Activated T-cell treated with anti-CD3 and anti-CD28 coated beads, Interleukin-2, amount 50 U/mL, for 72 hours (primary cell): ENCODE results near the gene CDK18. TPM values are rescaled to one million over a fixed set of nuclear protein-coding genes. Genes with fewer than 3 reads are reported as not detected.
A peak's percentile ranks its signal among the peaks of the same experiment; 100 is the strongest.

ENCODE experiments used
- ATAC-seq, 2 donors: fragments of 150-1000 bp; cut with Tn5 transposase; replicated peaks in 1 of 2; 2 replicates each; pipeline ENCODE4 v1.10.0; 2021; ENCODE audit warnings: moderate library complexity in 2 of 2, mild to moderate bottlenecking in 1 of 2
- DNase-seq, 2 donors: peaks; one replicate each; pipeline ENCODE4 v3.0.0; 2021 to 2022; ENCODE audit warnings: mixed read lengths in 1 of 2
- H3K27ac Mint-ChIP-seq: one replicate; pipeline ENCODE4 v1.8.0; 2022; ENCODE audit warnings: mild to moderate bottlenecking, moderate library complexity, mixed read lengths
- H3K27me3 Mint-ChIP-seq: one replicate; pipeline ENCODE4 v1.8.0; 2022; ENCODE audit warnings: low read depth, mixed read lengths
- H3K36me3 Mint-ChIP-seq, 2 donors: one replicate each; pipeline ENCODE4 v1.8.0; 2022; ENCODE audit warnings: mixed read lengths in 2 of 2, mild to moderate bottlenecking in 1 of 2; ENCODE audit not compliant: insufficient read depth in 2 of 2
- H3K4me1 Mint-ChIP-seq: one replicate; pipeline ENCODE4 v1.8.0; 2022; ENCODE audit warnings: low read depth, mixed read lengths
- H3K4me3 Mint-ChIP-seq, 2 donors: one replicate each; pipeline ENCODE4 v1.8.0; 2022; ENCODE audit warnings: mild to moderate bottlenecking in 2 of 2, mixed read lengths in 2 of 2, moderate library complexity in 2 of 2
- H3K9me3 Mint-ChIP-seq, 2 donors: one replicate each; pipeline ENCODE4 v1.8.0; 2022; ENCODE audit warnings: mixed read lengths in 2 of 2
- total RNA-seq, 2 donors: library from RNA; stranded (reverse); gene quantifications; one replicate each; pipeline ENCODE4 v1.2.3, GENCODE V29; 2022

CDK18 gene
- total RNA-seq, 2 donors from 2014 or later = 2.3 to 3.3 TPM

DNA sequence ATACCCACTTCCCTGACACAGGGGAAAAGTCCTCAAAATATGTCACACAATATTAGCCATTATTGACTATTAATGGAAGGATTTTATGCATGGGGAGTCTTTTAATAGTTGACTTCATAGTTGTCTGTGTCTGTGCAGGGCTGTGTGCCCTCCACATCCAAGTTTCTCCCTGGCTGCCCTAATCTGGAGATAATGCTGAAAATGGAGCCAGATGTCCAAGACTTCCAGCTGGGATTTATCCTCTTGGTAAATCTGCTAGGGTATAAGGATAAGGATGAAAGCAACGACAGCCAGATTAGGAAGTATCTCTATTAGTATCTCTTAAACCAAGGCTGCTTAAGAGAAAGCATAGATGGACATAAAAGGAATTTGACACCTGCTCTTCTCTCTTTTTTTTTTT is 42.1 kb downstream of the CDK18 start:
- Mint-ChIP-seq H3K4me3 (no peak overlapping the region), H3K4me1 (peaks cover 9% of the 10 kb centered on the region), H3K27ac (no peak overlapping the region), H3K9me3 (no peaks in the 10 kb centered on the region), H3K27me3 (peaks cover 33% of the 10 kb centered on the region), H3K36me3 (no peaks in the 10 kb centered on the region)
- ATAC-seq (no peak), DNase-seq (no peak)

DNA sequence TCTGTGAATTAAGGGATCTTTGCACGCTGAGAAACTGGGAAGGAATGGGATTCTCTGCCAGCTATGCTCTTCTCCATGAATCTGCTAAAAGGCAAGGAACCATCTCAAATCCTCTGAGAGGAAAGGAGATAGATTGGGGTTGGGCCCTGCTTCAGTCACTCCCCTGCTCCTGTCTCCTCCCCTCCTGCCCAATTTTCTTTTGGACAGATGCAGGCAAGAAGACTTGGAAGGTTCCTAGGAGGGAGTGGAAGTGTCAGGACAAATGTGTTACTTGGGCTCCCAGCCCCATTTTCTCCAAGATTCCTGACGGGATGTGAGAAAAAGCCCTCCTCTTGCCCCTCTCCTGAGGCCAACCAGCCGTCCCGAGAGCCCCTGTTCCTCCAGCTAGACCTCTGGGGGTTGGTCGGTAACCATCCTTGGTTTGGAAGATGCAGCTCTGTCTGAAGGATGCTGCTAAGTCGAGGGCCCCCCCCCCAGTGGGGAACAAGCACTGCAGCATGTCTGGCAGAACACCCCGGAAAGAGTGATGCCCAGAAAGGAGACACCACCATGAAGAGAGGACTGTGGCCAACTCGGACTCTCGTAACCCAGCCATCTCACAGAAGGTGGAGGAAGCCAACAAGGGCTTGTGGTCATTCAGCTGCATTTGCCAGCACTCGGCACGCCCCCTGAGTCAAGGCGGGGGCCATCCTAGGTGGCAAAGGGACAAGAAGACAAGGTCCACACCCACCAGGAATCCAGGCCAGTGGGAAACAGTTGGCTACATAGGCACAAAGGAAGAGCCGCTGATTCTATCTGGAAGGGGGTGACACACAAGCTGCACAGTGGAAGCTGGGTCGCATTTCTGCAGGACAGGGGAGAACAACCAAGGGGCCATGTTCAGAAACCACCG is 43.7 kb downstream of the CDK18 start:
- Mint-ChIP-seq H3K9me3 (no peaks in the 10 kb centered on the region), H3K27me3 (peaks cover 38% of the 10 kb centered on the region), H3K4me3 (no peak overlapping the region), H3K4me1 (peaks cover 6% of the 10 kb centered on the region), H3K27ac (no peak overlapping the region), H3K36me3 (no peaks in the 10 kb centered on the region)
- no peak for ATAC-seq
- DNase-seq = no peak

DNA sequence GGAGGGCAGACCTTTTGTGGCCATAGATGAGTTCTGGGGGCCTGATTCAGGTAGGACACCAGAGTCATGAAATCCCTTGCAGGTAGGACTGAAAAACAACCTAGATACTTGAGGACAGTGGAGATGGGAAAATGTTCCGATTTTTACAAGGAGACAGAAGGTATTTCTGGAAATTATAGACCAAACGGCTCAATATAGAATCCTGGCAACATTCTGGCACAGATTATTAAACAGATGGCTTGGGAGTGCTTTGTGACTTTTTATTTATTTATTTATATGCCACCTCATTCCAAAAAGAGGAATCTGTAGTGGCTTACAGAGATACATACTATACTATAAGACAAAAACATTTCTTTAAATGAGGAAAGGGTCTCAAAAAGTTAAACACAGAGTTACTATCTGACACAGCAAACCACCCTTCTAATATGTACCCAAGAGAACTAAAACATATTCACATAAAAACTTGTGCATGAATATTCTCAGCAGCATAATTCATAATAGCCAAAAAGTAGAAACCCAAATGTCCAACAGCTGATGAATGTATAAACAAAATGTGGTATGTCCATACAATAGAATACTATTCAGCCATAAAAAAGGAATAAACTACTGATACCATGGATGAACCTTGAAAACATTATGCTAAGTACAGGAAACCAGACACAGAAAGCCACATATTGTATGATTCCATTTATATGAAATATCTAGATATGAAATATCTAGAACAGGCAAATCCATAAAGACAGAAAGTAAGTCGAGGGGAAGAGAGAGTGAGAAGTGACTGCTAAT is 49.8 kb downstream of the CDK18 start:
- peaks cover 7 to 8% of the 10 kb centered on the region in 2 donors for H3K9me3 Mint-ChIP-seq
- H3K27me3 Mint-ChIP-seq = peaks cover 68% of the 10 kb centered on the region
- no peak overlapping the region for H3K27ac Mint-ChIP-seq
- ATAC-seq (no peak), DNase-seq (no peak)
- H3K36me3 Mint-ChIP-seq = peaks cover 3 to 16% of the 10 kb centered on the region in 2 donors
- H3K4me3 Mint-ChIP-seq = no peak overlapping the region
- no peaks in the 10 kb centered on the region for H3K4me1 Mint-ChIP-seq

DNA sequence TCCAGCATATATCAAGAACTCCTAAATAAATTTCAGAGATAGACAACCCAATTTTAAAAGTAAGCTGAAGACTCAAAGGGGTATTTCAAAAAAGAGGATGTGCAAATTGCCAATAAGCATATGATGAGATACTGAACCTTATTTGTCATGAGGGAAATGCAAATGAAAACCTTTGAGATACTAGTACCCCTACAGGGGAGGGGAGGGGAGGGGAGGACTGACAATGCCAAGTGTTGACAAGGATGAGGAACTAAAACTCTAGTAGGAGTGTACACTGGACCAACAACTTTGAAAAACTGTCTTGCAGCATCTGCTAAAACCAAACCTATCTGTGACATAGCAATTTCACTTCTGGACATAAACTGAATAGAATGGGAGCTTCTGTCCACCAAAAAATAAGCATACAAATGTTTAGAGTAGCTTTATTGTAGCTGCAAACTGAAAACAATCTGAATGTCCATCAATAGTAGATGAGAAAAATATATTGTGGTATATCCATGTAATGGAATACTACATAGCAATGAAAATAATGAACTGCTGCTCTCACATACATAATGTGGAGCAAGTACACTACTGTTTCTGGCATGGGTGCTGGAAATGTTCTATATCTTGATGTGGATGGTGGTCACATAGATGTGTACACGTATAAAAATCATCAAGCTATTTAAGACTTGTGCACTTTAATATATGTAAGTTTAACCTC is 57.2 kb downstream of the CDK18 start:
- peaks cover 4 to 5% of the 10 kb centered on the region in 2 donors for H3K36me3 Mint-ChIP-seq
- DNase-seq = no peak
- no peak overlapping the region for H3K4me3 Mint-ChIP-seq
- ATAC-seq = no peak
- no peak overlapping the region for H3K27ac Mint-ChIP-seq
- H3K4me1 Mint-ChIP-seq = no peaks in the 10 kb centered on the region
- H3K9me3 Mint-ChIP-seq = peaks cover 3 to 4% of the 10 kb centered on the region in 2 donors
- H3K27me3 Mint-ChIP-seq = peaks cover 56% of the 10 kb centered on the region

DNA sequence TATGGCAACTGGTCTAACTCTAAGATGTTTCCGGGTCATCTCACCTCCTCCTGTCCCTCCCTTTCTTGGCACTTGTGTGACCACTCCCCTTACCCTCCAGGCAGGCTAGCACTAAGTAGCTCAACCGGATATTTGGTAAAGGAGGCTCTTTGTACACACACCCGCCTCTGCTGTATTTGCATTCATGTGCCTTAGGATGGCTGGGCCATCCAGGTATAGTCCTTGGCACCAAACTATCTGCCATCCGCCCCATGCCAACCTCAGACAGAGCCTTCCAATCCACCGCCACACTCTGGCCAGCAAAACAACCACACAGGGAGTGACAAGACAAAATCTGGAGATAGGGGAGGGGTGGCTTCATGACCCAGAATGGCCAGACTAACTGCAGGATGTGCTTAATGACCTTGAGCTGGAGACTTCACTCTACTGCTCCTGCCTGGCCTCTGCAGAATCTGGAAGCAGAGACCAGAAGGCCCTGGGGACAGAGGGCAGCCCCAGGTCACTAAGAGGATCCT is 59.5 kb downstream of the CDK18 start:
- Mint-ChIP-seq H3K9me3 (peaks cover 3 to 4% of the 10 kb centered on the region in 2 donors), H3K27me3 (peaks cover 57% of the 10 kb centered on the region), H3K27ac (no peak overlapping the region), H3K36me3 (peaks cover 3 to 4% of the 10 kb centered on the region in 2 donors), H3K4me1 (no peaks in the 10 kb centered on the region), H3K4me3 (no peak overlapping the region)
- DNase-seq (no peak), ATAC-seq (no peak)

DNA sequence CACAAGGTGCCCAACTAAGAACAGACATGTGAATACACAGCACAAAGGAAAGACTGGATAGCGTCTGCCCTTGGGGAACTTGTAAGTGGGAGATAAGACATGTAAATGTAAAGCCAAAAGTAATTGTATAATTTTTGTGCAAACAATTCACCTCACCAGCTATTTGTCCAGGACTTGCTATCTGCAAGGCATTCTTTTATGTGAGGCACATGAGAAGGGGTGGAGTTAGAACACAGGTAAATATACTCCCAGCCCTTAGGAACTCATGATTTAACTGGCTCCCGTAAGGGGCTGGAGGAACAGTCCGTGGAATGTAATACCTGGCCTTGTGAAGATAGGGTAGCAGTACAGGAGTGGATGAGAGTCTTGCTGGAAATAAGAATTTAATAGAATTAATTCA is 61.3 kb downstream of the CDK18 start:
- H3K4me1 Mint-ChIP-seq = no peaks in the 10 kb centered on the region
- H3K9me3 Mint-ChIP-seq = peaks cover 2 to 3% of the 10 kb centered on the region in 2 donors
- H3K27me3 Mint-ChIP-seq = peaks cover 56% of the 10 kb centered on the region
- H3K27ac Mint-ChIP-seq = no peak overlapping the region
- DNase-seq (no peak), ATAC-seq (no peak)
- peaks cover 0 to 2% of the 10 kb centered on the region in 2 donors for H3K36me3 Mint-ChIP-seq
- no peak overlapping the region for H3K4me3 Mint-ChIP-seq

DNA sequence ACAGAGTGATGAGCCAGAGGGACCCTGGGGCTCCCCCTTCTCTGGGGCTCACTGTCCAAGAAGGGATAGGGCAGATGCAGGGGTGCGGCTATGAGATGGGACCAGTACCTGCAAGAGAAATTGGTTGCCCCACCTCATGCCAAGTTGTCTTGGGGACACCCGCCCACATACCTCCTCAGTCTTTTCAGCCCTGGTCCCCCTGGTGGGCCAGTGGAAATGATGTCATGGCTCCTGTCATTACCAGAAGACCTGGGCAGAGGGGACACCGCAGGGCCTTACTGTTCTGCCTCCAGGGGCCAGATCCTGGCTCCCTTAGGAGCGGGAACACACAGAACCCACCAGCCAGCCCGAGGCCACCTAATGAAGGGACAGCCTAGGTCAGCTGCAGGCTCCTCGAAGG is 63.2 kb downstream of the CDK18 start:
- Mint-ChIP-seq H3K27ac (no peak overlapping the region), H3K4me1 (no peaks in the 10 kb centered on the region), H3K36me3 (no peaks in the 10 kb centered on the region), H3K9me3 (no peaks in the 10 kb centered on the region), H3K4me3 (no peak overlapping the region), H3K27me3 (peaks cover 40% of the 10 kb centered on the region)
- ATAC-seq (no peak), DNase-seq (no peak)

DNA sequence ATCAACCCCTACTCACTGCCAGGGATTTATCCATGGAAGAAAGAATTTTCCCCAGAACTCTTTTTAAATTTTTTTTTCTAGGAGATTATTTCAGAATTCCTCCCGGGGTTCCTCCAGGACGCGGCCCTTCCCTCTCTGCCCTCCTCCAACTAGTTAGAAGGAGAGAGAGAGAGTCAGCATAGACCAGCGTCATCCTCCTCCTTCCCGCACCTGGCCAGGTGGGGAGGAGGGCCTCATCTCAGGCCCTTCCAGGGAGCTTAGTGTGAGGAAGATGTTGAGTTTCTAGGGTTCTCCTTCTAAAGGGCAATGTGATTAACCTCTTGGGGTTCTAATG is 63.6 kb downstream of the CDK18 start:
- peak overlapping the region; percentile 30 to 49 for H3K4me3 Mint-ChIP-seq
- ATAC-seq (no peak), DNase-seq (no peak)
- H3K27me3 Mint-ChIP-seq = peaks cover 40% of the 10 kb centered on the region
- H3K4me1 Mint-ChIP-seq = no peaks in the 10 kb centered on the region
- H3K36me3 Mint-ChIP-seq = no peaks in the 10 kb centered on the region
- H3K27ac Mint-ChIP-seq = no peak overlapping the region
- no peaks in the 10 kb centered on the region for H3K9me3 Mint-ChIP-seq

DNA sequence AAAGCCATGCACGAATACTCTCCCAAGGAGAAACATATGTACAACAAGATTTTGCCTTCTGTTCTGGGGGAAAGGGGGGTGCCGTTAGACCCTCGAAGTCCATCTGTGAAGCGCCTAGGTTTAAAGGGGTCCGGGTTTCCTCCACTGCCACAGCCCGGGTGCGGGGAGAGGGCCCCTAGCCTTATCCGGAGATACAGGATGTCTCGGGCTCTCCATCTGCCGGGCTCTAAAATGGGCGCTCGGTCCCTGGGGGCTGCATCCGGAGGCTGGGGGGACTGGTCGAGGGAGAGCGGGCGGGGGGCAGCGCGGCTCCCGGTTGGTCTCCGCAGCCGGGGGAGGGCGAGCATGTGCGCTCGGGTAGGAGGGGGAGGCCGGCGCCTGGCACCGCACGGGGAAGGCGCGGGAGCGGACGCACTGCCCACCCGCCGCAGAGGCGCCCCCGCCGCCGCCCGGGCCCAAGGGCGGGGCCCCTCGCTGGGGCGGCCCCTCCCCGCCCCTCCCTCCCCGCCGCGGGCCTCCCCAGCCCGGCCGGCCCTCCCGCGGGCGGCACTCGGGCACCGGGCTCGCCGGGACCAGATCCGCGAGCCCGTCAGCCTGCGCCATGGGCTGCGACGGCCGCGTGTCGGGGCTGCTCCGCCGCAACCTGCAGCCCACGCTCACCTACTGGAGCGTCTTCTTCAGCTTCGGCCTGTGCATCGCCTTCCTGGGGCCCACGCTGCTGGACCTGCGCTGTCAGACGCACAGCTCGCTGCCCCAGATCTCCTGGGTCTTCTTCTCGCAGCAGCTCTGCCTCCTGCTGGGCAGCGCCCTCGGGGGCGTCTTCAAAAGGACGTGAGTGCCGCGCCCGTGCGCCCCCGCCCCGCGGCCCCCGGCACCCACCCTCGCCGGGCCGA is 64.2 kb downstream of the CDK18 start:
- Mint-ChIP-seq H3K27me3 (peaks cover 40% of the 10 kb centered on the region), H3K27ac (no peak overlapping the region), H3K4me3 (peak overlapping the region; percentile 53 to 76), H3K4me1 (no peaks in the 10 kb centered on the region), H3K36me3 (no peaks in the 10 kb centered on the region), H3K9me3 (no peaks in the 10 kb centered on the region)
- DNase-seq (peak in 1 of 2 donors; percentile 19), ATAC-seq (peak; percentile 64 to 69)

DNA sequence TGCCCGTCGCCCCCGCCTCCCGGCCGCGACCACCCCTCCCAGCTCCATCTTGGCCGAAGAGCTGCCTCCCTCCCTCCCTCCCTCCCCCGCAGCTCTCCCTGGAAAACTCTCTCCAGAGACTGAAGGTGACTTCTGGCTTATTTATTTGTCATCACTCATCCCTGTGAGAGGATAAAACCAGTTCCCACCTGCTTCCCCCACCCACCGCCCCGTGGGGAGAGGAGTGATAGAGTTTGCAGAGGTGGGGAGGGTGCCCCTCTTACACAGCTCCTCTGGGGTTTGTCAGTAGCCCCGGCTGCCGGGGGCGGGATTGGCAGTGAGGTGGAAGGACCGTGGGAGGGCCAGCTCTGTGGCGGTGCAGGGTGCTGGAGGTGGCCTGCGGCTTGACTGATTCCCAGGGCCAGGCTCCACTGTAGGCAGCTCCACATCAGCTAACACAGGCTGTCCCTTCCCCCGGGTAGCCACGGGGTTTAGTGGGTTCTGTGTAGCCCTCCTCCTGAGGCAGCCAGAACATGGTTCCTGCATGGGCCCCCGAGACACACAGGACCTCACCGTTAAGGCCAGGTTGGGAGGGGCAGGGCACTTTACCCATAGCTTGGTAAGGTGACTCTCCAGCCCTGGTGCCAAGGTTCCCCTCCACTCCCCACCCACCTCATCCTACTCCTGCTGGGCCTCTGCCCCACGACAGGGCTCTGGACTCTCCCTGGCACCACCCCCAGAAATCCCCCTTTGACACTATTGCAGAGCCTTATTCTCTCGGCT is 65.1 kb downstream of the CDK18 start:
- Mint-ChIP-seq H3K4me3 (peak overlapping the region in 1 of 2 donors; percentile 60), H3K4me1 (no peaks in the 10 kb centered on the region), H3K36me3 (no peaks in the 10 kb centered on the region), H3K27ac (no peak overlapping the region), H3K9me3 (no peaks in the 10 kb centered on the region), H3K27me3 (peaks cover 33% of the 10 kb centered on the region)
- ATAC-seq (peak in 1 of 2 donors; percentile 8), DNase-seq (no peak)

DNA sequence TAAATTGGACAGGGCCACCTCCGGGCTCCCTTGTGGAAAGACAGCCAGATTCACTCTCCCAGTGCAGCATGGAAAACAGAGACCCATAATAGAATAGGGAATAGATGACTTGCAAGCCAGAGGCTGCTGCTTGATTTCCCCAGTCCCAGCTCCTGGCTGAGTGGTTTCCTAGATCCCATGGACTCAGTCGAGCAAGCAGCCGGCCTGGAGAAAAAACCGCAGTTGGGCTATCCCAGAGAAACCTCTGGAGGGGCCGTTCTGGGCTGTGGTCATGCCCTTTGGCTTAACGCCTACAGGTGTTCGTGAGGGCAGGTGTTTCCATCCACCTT is 65.7 kb downstream of the CDK18 start:
- DNase-seq (no peak), ATAC-seq (no peak)
- Mint-ChIP-seq H3K27ac (no peak overlapping the region), H3K9me3 (no peaks in the 10 kb centered on the region), H3K4me1 (no peaks in the 10 kb centered on the region), H3K27me3 (peaks cover 33% of the 10 kb centered on the region), H3K4me3 (peak overlapping the region in 1 of 2 donors; percentile 26), H3K36me3 (no peaks in the 10 kb centered on the region)
